HepG2 (cell line): ENCODE measurements around the gene FGF21. TPM values are rescaled to one million over a fixed set of nuclear protein-coding genes. Genes with fewer than 3 reads are reported as not detected.

Experiments
- DZIP1 ChIP-seq: sonication (generic); formaldehyde crosslinking; IDR thresholded peaks from 2 replicates; pipeline ENCODE4 v1.5.0; 2020; ENCODE audit warnings: mild to moderate bottlenecking, missing genetic modification reagents
- ELF3 ChIP-seq: IDR thresholded peaks from 2 replicates; pipeline ENCODE4 v1.6.1; 2016; ENCODE audit warnings: missing genetic modification reagents, missing compliant biosample characterization
- EZH2 ChIP-seq: conservative IDR thresholded peaks from 2 replicates; pipeline ENCODE4 v1.6.1; 2012; ENCODE audit warnings: mild to moderate bottlenecking, low read depth, low read length, moderate library complexity
- GTF3A ChIP-seq: sonication (generic); formaldehyde crosslinking; conservative IDR thresholded peaks from 2 replicates; pipeline ENCODE4 v1.4.0; 2020; ENCODE audit warnings: mild to moderate bottlenecking, missing genetic modification reagents
- HDAC6 ChIP-seq: fragments of 200-600 bp; sonication (generic); IDR thresholded peaks from 2 replicates; pipeline ENCODE4 v1.7.0; 2017; ENCODE audit warnings: mild to moderate bottlenecking, antibody characterized with exemption, low read length, low read depth
- HOXD1 ChIP-seq: sonication (generic); formaldehyde crosslinking; IDR thresholded peaks from 2 replicates; pipeline ENCODE4 v1.5.0; 2020; ENCODE audit warnings: missing genetic modification reagents
- MTF2 ChIP-seq: sonication (generic); formaldehyde crosslinking; IDR thresholded peaks from 2 replicates; pipeline ENCODE4 v1.5.0; 2020; ENCODE audit warnings: missing genetic modification reagents, borderline replicate concordance
- NFATC3 ChIP-seq: sonication (generic); formaldehyde crosslinking; IDR thresholded peaks from 2 replicates; pipeline ENCODE4 v1.5.1; 2020; ENCODE audit warnings: mild to moderate bottlenecking, missing genetic modification reagents
- YY1 ChIP-seq: IDR thresholded peaks from 2 replicates; pipeline ENCODE4 v1.6.1; 2011; ENCODE audit warnings: low read length, low read depth, moderate library complexity, mild to moderate bottlenecking; ENCODE audit not compliant: insufficient read depth, insufficient replicate concordance
- ZBTB20 ChIP-seq: sonication (generic); formaldehyde crosslinking; IDR thresholded peaks from 2 replicates; pipeline ENCODE4 v1.8.1; 2023; ENCODE audit warnings: missing genetic modification reagents, low read depth, mild to moderate bottlenecking, borderline replicate concordance
- ZSCAN21 ChIP-seq: sonication (generic); formaldehyde crosslinking; IDR thresholded peaks from 2 replicates; pipeline ENCODE4 v1.8.0; 2022; ENCODE audit warnings: mild to moderate bottlenecking, missing genetic modification reagents, moderate library complexity, borderline replicate concordance
- polyA plus RNA-seq, 8 experiments: library from polyadenylated mRNA; depleted of rRNA in 3 of 8; stranded (reverse) in 7 of 8; unstranded in 1 of 8; fragments of >200 nt; fragmentation: Illumina TruSeq in 4 of 8; extraction: Trizol in 4 of 8; gene quantifications; 2 replicates each; pipeline versions ENCODE4 v1.2.1 to v1.2.3, GENCODE V29; 2011 to 2016; ENCODE audit warnings: low read depth in 4 of 8, missing spikeins in 1 of 8, mixed read lengths in 1 of 8; ENCODE audit not compliant: insufficient read depth in 1 of 8
- total RNA-seq, 5 experiments: library from RNA; depleted of rRNA; stranded (reverse); fragments of >200 nt; fragmentation: Illumina TruSeq; extraction: Trizol; gene quantifications; 2 replicates each; pipeline ENCODE4 v1.2.3, GENCODE V29; 2016; ENCODE audit warnings: low read depth in 1 of 5
- TF ChIP-seq, protein P1 (sequence below): sonication (generic); formaldehyde crosslinking; conservative IDR thresholded peaks from 2 replicates; pipeline ENCODE4 v1.4.0; 2020; ENCODE audit warnings: missing genetic modification reagents
- TF ChIP-seq, protein P2 (sequence below): sonication (generic); formaldehyde crosslinking; IDR thresholded peaks from 2 replicates; pipeline ENCODE4 v1.5.1; 2020; ENCODE audit warnings: missing genetic modification reagents, mild to moderate bottlenecking, borderline replicate concordance

FGF21 gene
- total and polyA plus RNA-seq, 2 of the 13 experiments (the other 11 are each of a cell fraction or from before 2014, with no cell fraction given) = 0.17 TPM; not detected in 1

- TF ChIP-seq DZIP1 (CRISPR knock-in tag) (no peak; the same call in 1 of the 2 replicates), NFATC3 (CRISPR knock-in tag) (no peak), ZSCAN21 (CRISPR knock-in tag) (no peak), MTF2 (no peak), ZBTB20 (0 out of 2 replicates have a peak, but pooled peaks have one; percentile 26), EZH2 (no peak), YY1 (peak; percentile 43), GTF3A (CRISPR knock-in tag) (no peak), HOXD1 (CRISPR knock-in tag) (no peak), HDAC6 (no peak), ELF3 (CRISPR knock-in tag) (no peak)
- TF ChIP-seq, protein P1, sequence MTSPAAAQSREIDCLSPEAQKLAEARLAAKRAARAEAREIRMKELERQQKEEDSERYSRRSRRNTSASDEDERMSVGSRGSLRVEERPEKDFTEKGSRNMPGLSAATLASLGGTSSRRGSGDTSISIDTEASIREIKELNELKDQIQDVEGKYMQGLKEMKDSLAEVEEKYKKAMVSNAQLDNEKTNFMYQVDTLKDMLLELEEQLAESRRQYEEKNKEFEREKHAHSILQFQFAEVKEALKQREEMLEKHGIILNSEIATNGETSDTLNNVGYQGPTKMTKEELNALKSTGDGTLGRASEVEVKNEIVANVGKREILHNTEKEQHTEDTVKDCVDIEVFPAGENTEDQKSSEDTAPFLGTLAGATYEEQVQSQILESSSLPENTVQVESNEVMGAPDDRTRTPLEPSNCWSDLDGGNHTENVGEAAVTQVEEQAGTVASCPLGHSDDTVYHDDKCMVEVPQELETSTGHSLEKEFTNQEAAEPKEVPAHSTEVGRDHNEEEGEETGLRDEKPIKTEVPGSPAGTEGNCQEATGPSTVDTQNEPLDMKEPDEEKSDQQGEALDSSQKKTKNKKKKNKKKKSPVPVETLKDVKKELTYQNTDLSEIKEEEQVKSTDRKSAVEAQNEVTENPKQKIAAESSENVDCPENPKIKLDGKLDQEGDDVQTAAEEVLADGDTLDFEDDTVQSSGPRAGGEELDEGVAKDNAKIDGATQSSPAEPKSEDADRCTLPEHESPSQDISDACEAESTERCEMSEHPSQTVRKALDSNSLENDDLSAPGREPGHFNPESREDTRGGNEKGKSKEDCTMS (CRISPR knock-in tag) = no peak
- TF ChIP-seq, protein P2, sequence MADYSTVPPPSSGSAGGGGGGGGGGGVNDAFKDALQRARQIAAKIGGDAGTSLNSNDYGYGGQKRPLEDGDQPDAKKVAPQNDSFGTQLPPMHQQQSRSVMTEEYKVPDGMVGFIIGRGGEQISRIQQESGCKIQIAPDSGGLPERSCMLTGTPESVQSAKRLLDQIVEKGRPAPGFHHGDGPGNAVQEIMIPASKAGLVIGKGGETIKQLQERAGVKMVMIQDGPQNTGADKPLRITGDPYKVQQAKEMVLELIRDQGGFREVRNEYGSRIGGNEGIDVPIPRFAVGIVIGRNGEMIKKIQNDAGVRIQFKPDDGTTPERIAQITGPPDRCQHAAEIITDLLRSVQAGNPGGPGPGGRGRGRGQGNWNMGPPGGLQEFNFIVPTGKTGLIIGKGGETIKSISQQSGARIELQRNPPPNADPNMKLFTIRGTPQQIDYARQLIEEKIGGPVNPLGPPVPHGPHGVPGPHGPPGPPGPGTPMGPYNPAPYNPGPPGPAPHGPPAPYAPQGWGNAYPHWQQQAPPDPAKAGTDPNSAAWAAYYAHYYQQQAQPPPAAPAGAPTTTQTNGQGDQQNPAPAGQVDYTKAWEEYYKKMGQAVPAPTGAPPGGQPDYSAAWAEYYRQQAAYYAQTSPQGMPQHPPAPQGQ (CRISPR knock-in tag) = no peak
Measured at GRCh38 chr19:48714759-48715675, 40.3 kb upstream of the FGF21 start (continued).
